Measurements from ENCODE around the gene SNX10.

DNA sequence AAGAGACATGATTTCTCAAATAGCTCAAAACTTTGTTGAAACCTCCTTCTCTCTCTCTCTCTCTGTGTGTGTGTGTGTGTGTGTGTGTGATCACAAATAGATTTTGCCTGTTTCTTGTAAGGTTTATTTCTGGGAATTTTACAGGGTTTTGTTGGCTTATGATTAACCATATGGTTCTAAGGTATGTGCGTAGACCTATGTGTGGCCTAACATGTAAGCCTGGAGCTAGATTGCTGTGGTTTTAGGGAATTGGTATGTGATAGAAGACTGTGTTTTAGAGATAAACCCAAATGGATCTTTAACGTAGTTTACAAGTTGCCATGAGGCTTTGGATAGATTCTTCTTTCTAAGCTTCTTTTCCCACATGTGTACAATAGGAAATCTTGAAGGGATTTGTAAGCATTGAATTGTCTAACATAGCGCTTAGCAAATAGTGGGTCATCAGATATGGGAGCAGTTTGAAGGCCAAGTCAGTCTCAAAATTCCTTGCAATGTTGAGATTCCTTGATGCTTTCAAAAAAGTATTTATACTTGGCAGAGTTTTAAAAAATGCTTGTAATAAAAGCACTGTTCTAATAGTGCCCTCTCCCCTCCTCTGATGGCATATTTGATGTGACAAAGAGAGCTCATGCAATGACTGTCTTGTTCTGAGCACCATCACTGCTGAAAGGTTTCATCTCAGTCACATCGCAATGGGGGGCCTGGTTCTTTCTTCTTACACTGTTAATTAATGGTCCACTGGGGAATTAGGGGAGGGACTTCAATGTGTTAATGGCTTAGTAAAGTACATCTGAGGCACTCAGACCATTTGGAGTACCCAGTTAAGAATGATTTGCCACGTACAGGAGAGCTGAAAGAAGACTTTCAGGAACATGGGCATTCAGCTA lies 118.2 kb downstream of the SNX10 start:
- TF ChIP-seq, protein P1, sequence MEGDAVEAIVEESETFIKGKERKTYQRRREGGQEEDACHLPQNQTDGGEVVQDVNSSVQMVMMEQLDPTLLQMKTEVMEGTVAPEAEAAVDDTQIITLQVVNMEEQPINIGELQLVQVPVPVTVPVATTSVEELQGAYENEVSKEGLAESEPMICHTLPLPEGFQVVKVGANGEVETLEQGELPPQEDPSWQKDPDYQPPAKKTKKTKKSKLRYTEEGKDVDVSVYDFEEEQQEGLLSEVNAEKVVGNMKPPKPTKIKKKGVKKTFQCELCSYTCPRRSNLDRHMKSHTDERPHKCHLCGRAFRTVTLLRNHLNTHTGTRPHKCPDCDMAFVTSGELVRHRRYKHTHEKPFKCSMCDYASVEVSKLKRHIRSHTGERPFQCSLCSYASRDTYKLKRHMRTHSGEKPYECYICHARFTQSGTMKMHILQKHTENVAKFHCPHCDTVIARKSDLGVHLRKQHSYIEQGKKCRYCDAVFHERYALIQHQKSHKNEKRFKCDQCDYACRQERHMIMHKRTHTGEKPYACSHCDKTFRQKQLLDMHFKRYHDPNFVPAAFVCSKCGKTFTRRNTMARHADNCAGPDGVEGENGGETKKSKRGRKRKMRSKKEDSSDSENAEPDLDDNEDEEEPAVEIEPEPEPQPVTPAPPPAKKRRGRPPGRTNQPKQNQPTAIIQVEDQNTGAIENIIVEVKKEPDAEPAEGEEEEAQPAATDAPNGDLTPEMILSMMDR (IDR thresholded peaks at IDR 0.05; ENCODE audit: low read depth, low read length, poor library complexity, severe bottlenecking) = no peak
- no peak for TF ChIP-seq EZH2phosphoT487 (IDR thresholded peaks at IDR 0.05; ENCODE audit: borderline replicate concordance, low read length)

All from DOHH2 (cell line).